ENCODE results near the gene CDH23.

GRCh38 chr10:71796749-71797405 is 400.2 kb downstream of the CDH23 start:
- TF ChIP-seq POLR2AphosphoS2 (conservative IDR thresholded peaks at IDR 0.05; ENCODE audit: low read length) (no peak), CTCF (IDR thresholded peaks at IDR 0.05) (no peak), EP300 (IDR thresholded peaks at IDR 0.05) (no peak), USF2 (IDR thresholded peaks at IDR 0.05) (no peak), RAD21 (conservative IDR thresholded peaks at IDR 0.05 in 1 of 2, IDR thresholded peaks at IDR 0.05 in 1 of 2) (no peak), POLR2A (IDR thresholded peaks at IDR 0.05; ENCODE audit: low read length) (no peak), CEBPB (IDR thresholded peaks at IDR 0.05) (no peak), CHD4 (IDR thresholded peaks at IDR 0.05; ENCODE audit: borderline replicate concordance) (no peak), TP53 (CRISPR knock-in tag; IDR thresholded peaks at IDR 0.05) (no peak), RCOR1 (IDR thresholded peaks at IDR 0.05; ENCODE audit: low read depth, low read length) (no peak), SREBF2 (IDR thresholded peaks at IDR 0.05) (no peak), PHF8 (IDR thresholded peaks at IDR 0.05; ENCODE audit: borderline replicate concordance, low read depth) (no peak)

All from A549 (cell line).